Activated T-helper 1 cell treated with anti-CD3 and anti-CD28 coated beads, Interleukin-12 subunit alpha, Interleukin-12 subunit beta, Interleukin-2, Interleukin-4 antibody, amounts not matched to agents 30 ng/mL and 10 ng/mL and 1 ng/mL, durations not matched to agents 14 hours and 24 hours and 36 hours (primary cell): Measurements from ENCODE around the gene NDFIP2. TPM values are rescaled to one million over a fixed set of nuclear protein-coding genes. Genes with fewer than 3 reads are reported as not detected.

Source experiments
- DNase-seq: peaks from one replicate; pipeline ENCODE4 v3.0.0; 2021; ENCODE audit warnings: low spot score
- H3K27ac Mint-ChIP-seq: one replicate; pipeline ENCODE4 v1.8.0; 2021; ENCODE audit warnings: mild to moderate bottlenecking, mixed read lengths
- H3K27me3 Mint-ChIP-seq: one replicate; pipeline ENCODE4 v1.8.0; 2022; ENCODE audit warnings: mild to moderate bottlenecking, moderate library complexity, mixed read lengths; ENCODE audit not compliant: insufficient read depth
- H3K36me3 Mint-ChIP-seq: one replicate; pipeline ENCODE4 v1.8.0; 2021; ENCODE audit warnings: low read depth, mixed read lengths
- H3K4me1 Mint-ChIP-seq: one replicate; pipeline ENCODE4 v1.8.0; 2021; ENCODE audit warnings: low read depth, mixed read lengths
- H3K4me3 Mint-ChIP-seq: one replicate; pipeline ENCODE4 v1.8.0; 2021; ENCODE audit warnings: mild to moderate bottlenecking, moderate library complexity, mixed read lengths
- H3K9me3 Mint-ChIP-seq: one replicate; pipeline ENCODE4 v1.8.0; 2021; ENCODE audit warnings: mixed read lengths
- intact Hi-C: fragments of 100-400 bp; cut with micrococcal nuclease; formaldehyde crosslinking; loops from one replicate; pipeline ENCODE4 v1.15.1; 2024
- total RNA-seq: library from RNA; stranded (reverse); gene quantifications from 2 replicates; pipeline ENCODE4 v1.2.3, GENCODE V29; 2022

NDFIP2 gene
- total RNA-seq, 1 donor from 2014 or later, result 250 TPM

GRCh38 chr13:79531542-79532254 lies 50.7 kb downstream of the NDFIP2 start:
- H3K36me3 Mint-ChIP-seq, result peaks cover 52% of the 10 kb centered on the region
- intact Hi-C loops, result loop anchor here (1.0 kb wide), 1 partner anchor 9 kb away; no protein-coding TSS in a partner anchor
- peaks cover 47% of the 10 kb centered on the region for H3K4me1 Mint-ChIP-seq
- no peaks in the 10 kb centered on the region for H3K27me3 Mint-ChIP-seq
- DNase-seq, result no peak
- no peaks in the 10 kb centered on the region for H3K9me3 Mint-ChIP-seq
- no peak overlapping the region for H3K4me3 Mint-ChIP-seq
- H3K27ac Mint-ChIP-seq, result peak overlapping the region; percentile 49

GRCh38 chr13:79532576-79532975 lies 51.6 kb downstream of the NDFIP2 start:
- peaks cover 56% of the 10 kb centered on the region for H3K36me3 Mint-ChIP-seq
- H3K27me3 Mint-ChIP-seq, result no peaks in the 10 kb centered on the region
- no peak overlapping the region for H3K4me3 Mint-ChIP-seq
- intact Hi-C loops, result no loop called here
- H3K27ac Mint-ChIP-seq, result no peak overlapping the region
- H3K4me1 Mint-ChIP-seq, result peaks cover 47% of the 10 kb centered on the region
- DNase-seq, result no peak
- H3K9me3 Mint-ChIP-seq, result no peaks in the 10 kb centered on the region

GRCh38 chr13:79533781-79534400 lies 52.9 kb downstream of the NDFIP2 start:
- intact Hi-C loops, result no loop called here
- Mint-ChIP-seq H3K9me3 (no peaks in the 10 kb centered on the region), H3K27me3 (no peaks in the 10 kb centered on the region), H3K36me3 (peaks cover 61% of the 10 kb centered on the region), H3K27ac (peak overlapping the region; percentile 36), H3K4me3 (no peak overlapping the region), H3K4me1 (peaks cover 56% of the 10 kb centered on the region)
- no peak for DNase-seq

- no peaks in the 10 kb centered on the region for H3K27me3 Mint-ChIP-seq
- H3K27ac Mint-ChIP-seq, result no peak overlapping the region
- no peaks in the 10 kb centered on the region for H3K9me3 Mint-ChIP-seq
- H3K4me1 Mint-ChIP-seq, result peaks cover 60% of the 10 kb centered on the region
- no peak for DNase-seq
- intact Hi-C loops, result no loop called here
- no peak overlapping the region for H3K4me3 Mint-ChIP-seq
- H3K36me3 Mint-ChIP-seq, result peaks cover 67% of the 10 kb centered on the region
Measured at GRCh38 chr13:79534596-79534995, 53.6 kb downstream of the NDFIP2 start.

- Mint-ChIP-seq H3K4me3 (no peak overlapping the region), H3K4me1 (peaks cover 52% of the 10 kb centered on the region), H3K27ac (no peak overlapping the region), H3K27me3 (no peaks in the 10 kb centered on the region), H3K36me3 (peaks cover 57% of the 10 kb centered on the region), H3K9me3 (no peaks in the 10 kb centered on the region)
- no peak for DNase-seq
- intact Hi-C loops, result no loop called here
Measured at GRCh38 chr13:79538757-79539156, 57.8 kb downstream of the NDFIP2 start.

- Mint-ChIP-seq H3K36me3 (peaks cover 42% of the 10 kb centered on the region), H3K27me3 (no peaks in the 10 kb centered on the region), H3K9me3 (no peaks in the 10 kb centered on the region), H3K4me3 (no peak overlapping the region), H3K27ac (no peak overlapping the region), H3K4me1 (peaks cover 35% of the 10 kb centered on the region)
- no peak for DNase-seq
- intact Hi-C loops, result loop anchor here (2.0 kb wide), 1 partner anchor 48 kb away; no protein-coding TSS in a partner anchor
Measured at GRCh38 chr13:79540504-79540903, 59.5 kb downstream of the NDFIP2 start.

- H3K27ac Mint-ChIP-seq, result no peak overlapping the region
- intact Hi-C loops, result loop anchor here (1.0 to 2.0 kb wide), 5 partner anchors 16 to 135 kb away; partner anchors contain the start of genes NDFIP2 and RBM26
- no peaks in the 10 kb centered on the region for H3K9me3 Mint-ChIP-seq
- peaks cover 42% of the 10 kb centered on the region for H3K36me3 Mint-ChIP-seq
- no peak overlapping the region for H3K4me3 Mint-ChIP-seq
- peaks cover 34% of the 10 kb centered on the region for H3K4me1 Mint-ChIP-seq
- DNase-seq, result no peak
- no peaks in the 10 kb centered on the region for H3K27me3 Mint-ChIP-seq
Measured at GRCh38 chr13:79541426-79542049, 60.6 kb downstream of the NDFIP2 start.

GRCh38 chr13:79543883-79544282 lies 62.9 kb downstream of the NDFIP2 start:
- H3K27ac Mint-ChIP-seq, result no peak overlapping the region
- no peaks in the 10 kb centered on the region for H3K27me3 Mint-ChIP-seq
- intact Hi-C loops, result no loop called here
- no peak overlapping the region for H3K4me3 Mint-ChIP-seq
- peaks cover 32% of the 10 kb centered on the region for H3K36me3 Mint-ChIP-seq
- H3K9me3 Mint-ChIP-seq, result no peaks in the 10 kb centered on the region
- no peak for DNase-seq
- peaks cover 25% of the 10 kb centered on the region for H3K4me1 Mint-ChIP-seq

GRCh38 chr13:79547211-79548195 lies 66.5 kb downstream of the NDFIP2 start:
- intact Hi-C loops, result no loop called here
- peaks cover under 1% of the 10 kb centered on the region for H3K4me1 Mint-ChIP-seq
- no peaks in the 10 kb centered on the region for H3K27me3 Mint-ChIP-seq
- H3K4me3 Mint-ChIP-seq, result no peak overlapping the region
- H3K27ac Mint-ChIP-seq, result no peak overlapping the region
- peaks cover 19% of the 10 kb centered on the region for H3K36me3 Mint-ChIP-seq
- DNase-seq, result no peak
- no peaks in the 10 kb centered on the region for H3K9me3 Mint-ChIP-seq

GRCh38 chr13:79548902-79549301 lies 67.9 kb downstream of the NDFIP2 start:
- DNase-seq, result no peak
- H3K36me3 Mint-ChIP-seq, result peaks cover 17% of the 10 kb centered on the region
- intact Hi-C loops, result no loop called here
- H3K4me1 Mint-ChIP-seq, result no peaks in the 10 kb centered on the region
- H3K27ac Mint-ChIP-seq, result no peak overlapping the region
- H3K4me3 Mint-ChIP-seq, result no peak overlapping the region
- H3K9me3 Mint-ChIP-seq, result no peaks in the 10 kb centered on the region
- H3K27me3 Mint-ChIP-seq, result no peaks in the 10 kb centered on the region

GRCh38 chr13:79549355-79550106 lies 68.6 kb downstream of the NDFIP2 start:
- Mint-ChIP-seq H3K4me3 (no peak overlapping the region), H3K36me3 (peaks cover 19% of the 10 kb centered on the region), H3K27ac (no peak overlapping the region), H3K4me1 (no peaks in the 10 kb centered on the region), H3K9me3 (no peaks in the 10 kb centered on the region), H3K27me3 (no peaks in the 10 kb centered on the region)
- no peak for DNase-seq
- intact Hi-C loops, result no loop called here

GRCh38 chr13:79557666-79558065 lies 76.7 kb downstream of the NDFIP2 start:
- H3K4me3 Mint-ChIP-seq, result no peak overlapping the region
- no peaks in the 10 kb centered on the region for H3K4me1 Mint-ChIP-seq
- H3K36me3 Mint-ChIP-seq, result peaks cover 38% of the 10 kb centered on the region
- intact Hi-C loops, result no loop called here
- H3K27me3 Mint-ChIP-seq, result peaks cover 1% of the 10 kb centered on the region
- DNase-seq, result no peak
- H3K27ac Mint-ChIP-seq, result no peak overlapping the region
- H3K9me3 Mint-ChIP-seq, result peaks cover 25% of the 10 kb centered on the region
